GM12875 (cell line): ENCODE results near the gene HMGA1.
"Not testable (repeated sequence)": the region's sequence is repeated elsewhere in the genome, so short reads cannot be mapped to it uniquely, and the experiment has no call there.

Source experiments
- H3K4me3 ChIP-seq: one replicate; pipeline ENCODE4 v1.5.1; 2011; ENCODE audit warnings: low read depth, low read length, control low read depth
- CTCF ChIP-seq: IDR thresholded peaks from 2 replicates; pipeline ENCODE4 v1.5.1; 2011; ENCODE audit warnings: low read depth, mild to moderate bottlenecking, control low read depth, inconsistent platforms, low read length, moderate library complexity, borderline replicate concordance; ENCODE audit not compliant: insufficient read depth

Gene HMGA1

DNA sequence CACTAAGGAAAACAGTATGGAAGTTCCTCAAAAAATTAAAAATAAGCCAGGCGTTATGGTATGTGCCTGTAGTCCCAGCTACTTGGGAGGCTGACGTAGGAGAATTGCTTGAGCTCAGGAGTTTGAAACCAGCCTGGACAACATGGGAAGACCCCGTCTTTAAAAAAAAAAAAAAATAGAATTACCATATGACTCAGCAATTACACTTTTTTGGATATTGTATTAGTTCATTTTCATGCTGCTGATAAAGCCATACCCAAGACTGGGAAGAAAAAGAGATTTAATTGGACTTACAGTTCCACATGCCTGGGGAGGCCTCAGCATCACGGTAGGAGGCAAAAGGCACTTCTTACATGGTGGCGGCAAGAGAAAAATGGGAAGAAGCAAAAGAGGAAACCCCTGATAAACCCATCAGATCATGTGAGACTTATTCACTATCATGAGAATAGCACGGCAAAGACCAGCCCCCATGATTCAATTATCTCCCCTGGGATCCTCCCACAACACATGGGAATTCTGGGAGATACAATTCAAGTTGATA is 22.9 kb downstream of the HMGA1 start:
- no peak overlapping the region for H3K4me3 ChIP-seq
- TF ChIP-seq CTCF, result no peak

DNA sequence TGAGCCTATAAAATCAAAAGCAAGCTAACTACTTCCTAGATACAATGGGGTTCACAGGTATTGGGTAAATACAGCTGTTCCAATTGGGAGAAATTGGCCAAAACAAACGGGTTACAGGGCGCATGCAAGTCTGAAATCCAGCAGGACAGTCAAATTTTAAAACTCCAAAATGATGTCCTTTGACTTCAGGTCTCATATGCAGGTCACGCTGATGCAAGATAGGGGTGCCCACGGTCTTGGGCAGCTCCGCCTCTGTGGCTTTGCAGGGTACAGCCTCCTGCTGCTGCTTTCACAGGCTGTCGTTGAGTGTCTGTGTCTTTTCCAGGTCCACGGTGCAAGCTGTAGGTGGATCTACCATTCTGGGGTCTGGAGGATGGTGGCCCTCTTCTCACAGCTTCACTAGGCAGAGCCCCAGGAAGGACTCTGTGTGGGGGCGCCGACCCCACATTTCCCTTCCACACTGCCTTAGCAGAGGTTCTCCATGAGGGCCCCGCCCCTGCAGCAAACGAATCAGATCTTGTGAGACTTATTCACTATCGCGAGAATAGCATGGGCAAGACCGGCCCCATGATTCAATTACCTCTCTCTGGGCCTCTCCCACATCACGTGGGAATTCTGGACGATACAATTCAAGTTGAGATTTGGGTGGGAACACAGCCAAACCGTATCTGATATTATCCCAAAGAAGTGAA is 24.0 kb downstream of the HMGA1 start:
- no peak overlapping the region for H3K4me3 ChIP-seq
- no peak for TF ChIP-seq CTCF

- H3K4me3 ChIP-seq, result not testable (repeated sequence)
Observed at GRCh38 chr6:34263484-34263883, 26.8 kb downstream of the HMGA1 start.

DNA sequence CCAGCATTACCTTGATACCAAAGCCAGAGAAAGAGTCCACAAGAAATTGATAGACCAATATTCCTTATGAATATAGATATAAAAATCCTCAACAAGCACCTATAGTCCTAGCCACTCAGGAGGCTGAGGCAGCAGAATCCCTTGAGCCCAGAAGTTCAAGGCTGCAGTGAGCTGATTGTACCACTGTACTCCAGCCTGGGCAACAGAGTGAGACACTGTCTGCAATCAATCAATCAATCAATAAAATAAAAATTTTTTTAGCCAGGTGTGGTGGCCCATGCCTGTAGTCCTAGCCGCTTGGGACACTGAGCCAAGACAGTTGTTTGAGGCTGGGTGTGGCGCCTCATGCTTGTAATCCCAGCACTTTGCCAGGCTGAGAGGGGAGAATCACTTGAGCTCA is 31.1 kb downstream of the HMGA1 start:
- no peak overlapping the region for H3K4me3 ChIP-seq
- TF ChIP-seq CTCF, result no peak

DNA sequence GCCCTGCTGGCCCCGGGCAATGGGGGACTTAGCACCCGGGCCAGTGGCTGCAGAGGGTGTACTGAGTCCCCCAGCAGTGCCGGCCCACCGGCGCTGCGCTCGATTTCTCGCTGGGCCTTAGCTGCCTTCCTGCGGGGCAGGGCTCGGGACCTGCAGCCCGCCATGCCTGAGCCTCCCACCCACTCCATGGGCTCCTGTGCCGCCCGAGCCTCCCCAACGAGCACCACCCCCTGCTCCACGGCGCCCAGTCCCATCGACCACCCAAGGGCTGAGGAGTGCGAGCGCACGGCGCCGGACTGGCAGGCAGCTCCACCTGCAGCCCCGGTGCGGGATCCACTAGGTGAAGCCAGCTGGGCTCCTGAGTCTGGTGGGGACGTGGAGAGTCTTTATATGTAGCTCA is 32.5 kb downstream of the HMGA1 start:
- H3K4me3 ChIP-seq, result not testable (repeated sequence)

- not testable (repeated sequence) for H3K4me3 ChIP-seq
Observed at GRCh38 chr6:34269658-34270341, 33.1 kb downstream of the HMGA1 start.

- TF ChIP-seq CTCF, result 0 out of 2 replicates have a peak, but pooled peaks have one; percentile 8
- no peak overlapping the region for H3K4me3 ChIP-seq
Observed at GRCh38 chr6:34272013-34272926, 35.6 kb downstream of the HMGA1 start.

DNA sequence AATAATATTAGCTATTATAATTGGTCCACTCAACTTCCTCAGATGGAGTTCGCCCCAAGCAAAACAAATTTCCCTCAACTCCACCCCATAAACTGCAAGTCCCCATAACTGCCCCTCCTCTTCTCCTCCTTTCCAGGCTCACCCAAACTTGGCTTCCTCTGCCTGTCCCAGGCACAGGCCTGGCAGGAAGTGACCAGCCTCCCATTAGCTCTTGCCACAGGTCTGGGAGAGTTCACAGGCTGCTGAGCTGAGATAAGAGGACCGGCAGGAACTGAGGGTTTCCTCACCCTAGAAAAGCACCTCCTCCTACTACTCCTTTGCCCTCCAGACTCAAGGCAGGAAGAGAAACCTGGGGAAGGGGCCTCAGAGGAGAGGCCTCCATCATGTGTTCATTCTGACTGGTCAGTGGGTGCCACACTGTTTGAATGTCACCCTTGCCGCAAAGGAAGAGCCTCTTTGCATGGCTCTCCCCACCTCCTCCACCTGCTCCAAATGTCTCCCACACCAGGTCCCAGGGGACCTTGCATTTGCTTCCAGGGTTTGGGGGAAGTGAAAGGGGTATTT is 36.7 kb downstream of the HMGA1 start:
- TF ChIP-seq CTCF, result no peak

More for the DNA sequence above, 36.7 kb downstream of the HMGA1 start:
- no peak overlapping the region for H3K4me3 ChIP-seq
